GM10248 (cell line): Measurements from ENCODE around the gene YTHDF1.

Source experiments
- CTCF ChIA-PET: fragments of 300-600 bp; sonication (Branson Sonifier 250); formaldehyde crosslinking; extraction: SDS; loops from one replicate; lab custom pipeline; 2021; ENCODE audit warnings: antibody characterized with exemption; lab: Yijun Ruan, JAX
- POLR2A ChIA-PET: fragments of 350-650 bp; sonication (Branson Sonifier 250); formaldehyde crosslinking; extraction: SDS; loops from one replicate; lab custom pipeline; 2020; ENCODE audit warnings: antibody characterized with exemption; lab: Yijun Ruan, JAX
- DNase-seq: peaks from one replicate; pipeline ENCODE4 v3.0.0; 2012; ENCODE audit errors: extremely low spot score
- TF ChIP-seq, protein P1 (sequence below): IDR thresholded peaks from 2 replicates; pipeline ENCODE4 v1.5.1; 2012; ENCODE audit warnings: mild to moderate bottlenecking, low read depth; ENCODE audit errors: extremely low read depth, missing control alignments, control extremely low read depth

The YTHDF1 gene

DNA sequence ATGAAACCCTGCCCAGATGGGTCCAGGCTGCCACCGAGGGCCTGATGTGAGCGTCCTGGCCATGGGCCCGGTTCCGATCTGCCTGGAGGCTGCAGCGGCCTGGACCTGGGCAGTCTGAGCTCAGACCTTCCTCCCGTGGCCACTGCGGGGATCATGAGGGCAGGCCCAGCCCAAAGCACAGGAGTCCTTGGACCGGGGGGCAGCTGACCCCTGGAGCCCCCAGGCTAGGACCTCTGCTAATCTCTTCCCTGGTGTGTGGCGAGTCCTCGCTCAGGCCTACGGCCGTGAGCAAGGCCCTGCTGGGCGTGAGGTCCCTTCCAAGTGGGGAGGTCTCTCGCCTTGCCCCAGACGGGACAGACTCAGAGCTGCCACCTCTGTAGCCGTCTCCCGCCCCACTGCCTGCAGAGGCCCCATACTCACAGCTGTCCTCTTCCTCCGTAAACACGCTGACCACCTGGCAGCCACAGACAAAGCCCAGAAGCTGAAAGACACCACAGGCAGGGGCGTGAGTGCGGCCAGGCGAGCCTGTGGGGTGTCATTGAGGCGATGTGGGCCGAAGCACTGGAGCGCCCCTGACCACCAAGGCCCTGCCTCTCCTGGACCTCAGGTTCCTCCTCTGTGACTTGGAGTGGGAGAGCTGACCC, 27.8 kb upstream of the YTHDF1 start:
- no peak for DNase-seq
- ChIA-PET CTCF (interaction anchor here (0.9 kb wide), 1 partner anchor 21 kb away, joined by 3 read pairs; no protein-coding TSS in a partner anchor), POLR2A (no interaction called here)
- TF ChIP-seq, protein P1, sequence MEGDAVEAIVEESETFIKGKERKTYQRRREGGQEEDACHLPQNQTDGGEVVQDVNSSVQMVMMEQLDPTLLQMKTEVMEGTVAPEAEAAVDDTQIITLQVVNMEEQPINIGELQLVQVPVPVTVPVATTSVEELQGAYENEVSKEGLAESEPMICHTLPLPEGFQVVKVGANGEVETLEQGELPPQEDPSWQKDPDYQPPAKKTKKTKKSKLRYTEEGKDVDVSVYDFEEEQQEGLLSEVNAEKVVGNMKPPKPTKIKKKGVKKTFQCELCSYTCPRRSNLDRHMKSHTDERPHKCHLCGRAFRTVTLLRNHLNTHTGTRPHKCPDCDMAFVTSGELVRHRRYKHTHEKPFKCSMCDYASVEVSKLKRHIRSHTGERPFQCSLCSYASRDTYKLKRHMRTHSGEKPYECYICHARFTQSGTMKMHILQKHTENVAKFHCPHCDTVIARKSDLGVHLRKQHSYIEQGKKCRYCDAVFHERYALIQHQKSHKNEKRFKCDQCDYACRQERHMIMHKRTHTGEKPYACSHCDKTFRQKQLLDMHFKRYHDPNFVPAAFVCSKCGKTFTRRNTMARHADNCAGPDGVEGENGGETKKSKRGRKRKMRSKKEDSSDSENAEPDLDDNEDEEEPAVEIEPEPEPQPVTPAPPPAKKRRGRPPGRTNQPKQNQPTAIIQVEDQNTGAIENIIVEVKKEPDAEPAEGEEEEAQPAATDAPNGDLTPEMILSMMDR, result no peak

DNA sequence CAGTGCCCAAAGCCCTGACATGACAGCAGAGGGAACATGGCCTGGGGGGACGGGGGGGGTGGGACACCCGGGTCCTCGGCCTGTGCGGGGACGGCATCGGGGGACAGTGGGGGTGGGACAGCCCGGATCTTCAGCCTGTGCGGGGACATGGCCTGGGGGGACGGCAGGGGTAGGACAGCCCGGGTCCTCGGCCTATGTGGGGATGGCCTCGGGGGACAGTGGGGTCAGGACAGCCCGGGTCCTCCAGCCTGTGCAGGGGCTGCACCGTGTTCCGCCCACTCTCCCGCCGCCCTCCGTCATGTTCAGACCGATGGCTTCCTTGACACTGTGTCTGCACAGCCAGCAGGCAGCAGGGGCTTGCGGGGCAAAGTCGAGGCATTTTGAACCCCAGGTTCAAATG, 26.8 kb upstream of the YTHDF1 start:
- DNase-seq, result no peak
- CTCF ChIA-PET, result interaction anchor here (2.7 kb wide), 1 partner anchor 19 kb away, joined by 8 read pairs; no protein-coding TSS in a partner anchor
- POLR2A ChIA-PET, result no interaction called here
- TF ChIP-seq, protein P1, result no peak

DNA sequence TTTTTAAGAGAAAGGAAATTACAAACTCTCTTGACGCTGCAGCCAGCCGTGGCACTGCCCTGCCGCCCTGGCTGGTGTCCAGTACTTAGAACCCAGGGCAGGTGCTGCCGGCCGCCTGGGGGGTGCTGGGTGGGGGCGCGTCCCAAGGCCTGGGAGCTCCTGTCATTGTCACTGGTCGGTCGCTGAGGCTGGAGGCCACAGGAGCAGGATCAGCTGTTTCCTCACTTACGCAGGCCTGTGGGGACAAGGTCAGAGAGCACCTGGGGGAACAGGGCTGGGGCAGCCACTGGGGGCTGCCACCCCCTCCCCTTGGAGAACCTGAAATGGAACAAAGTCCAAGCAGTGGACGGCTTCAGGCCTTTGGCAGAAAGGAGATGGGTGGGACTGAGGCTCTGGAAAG, 25.3 kb upstream of the YTHDF1 start:
- ChIA-PET CTCF (interaction anchor here (2.7 kb wide), 1 partner anchor 18 kb away, joined by 8 read pairs; no protein-coding TSS in a partner anchor), POLR2A (no interaction called here)
- TF ChIP-seq, protein P1, result no peak
- DNase-seq, result no peak

DNA sequence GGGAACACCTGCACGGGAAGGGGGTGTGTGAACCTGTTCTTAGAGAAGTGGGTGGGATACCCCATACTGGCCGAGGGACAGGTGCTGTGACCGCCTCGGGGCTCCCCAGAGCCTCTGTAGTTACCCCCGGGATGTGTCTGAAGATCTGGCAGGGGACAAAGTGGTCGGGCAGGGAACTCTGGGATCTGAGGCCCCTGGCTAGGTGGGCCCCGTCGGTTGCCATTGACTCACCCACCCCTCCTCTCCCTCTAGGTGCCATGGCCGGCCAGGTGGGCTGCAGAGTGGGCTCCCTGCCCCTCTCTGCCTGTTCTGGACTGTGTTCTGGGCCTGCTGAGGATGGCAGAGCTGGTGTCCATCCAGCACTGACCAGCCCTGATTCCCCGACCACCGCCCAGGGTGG, 24.1 kb upstream of the YTHDF1 start:
- CTCF ChIA-PET, result no interaction called here

DNA sequence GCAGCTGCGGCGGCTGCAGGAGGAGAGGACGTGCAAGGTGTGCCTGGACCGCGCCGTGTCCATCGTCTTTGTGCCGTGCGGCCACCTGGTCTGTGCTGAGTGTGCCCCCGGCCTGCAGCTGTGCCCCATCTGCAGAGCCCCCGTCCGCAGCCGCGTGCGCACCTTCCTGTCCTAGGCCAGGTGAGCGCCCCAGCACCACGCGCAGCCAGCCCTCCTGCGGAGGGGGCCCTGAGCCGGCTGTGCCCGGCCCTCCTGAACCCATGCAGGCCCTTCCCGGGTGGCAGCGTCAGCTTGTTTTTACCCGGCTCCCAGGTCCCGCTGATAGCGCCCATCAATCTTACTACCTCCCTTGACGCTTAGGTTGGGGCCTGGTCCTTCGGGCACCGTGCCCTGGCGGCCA, 23.5 kb upstream of the YTHDF1 start:
- ChIA-PET CTCF (no interaction called here), POLR2A (no interaction called here)
- no peak for DNase-seq
- TF ChIP-seq, protein P1, result no peak

More for the DNA sequence above, 24.1 kb upstream of the YTHDF1 start:
- TF ChIP-seq, protein P1, result no peak
- POLR2A ChIA-PET, result no interaction called here
- no peak for DNase-seq

DNA sequence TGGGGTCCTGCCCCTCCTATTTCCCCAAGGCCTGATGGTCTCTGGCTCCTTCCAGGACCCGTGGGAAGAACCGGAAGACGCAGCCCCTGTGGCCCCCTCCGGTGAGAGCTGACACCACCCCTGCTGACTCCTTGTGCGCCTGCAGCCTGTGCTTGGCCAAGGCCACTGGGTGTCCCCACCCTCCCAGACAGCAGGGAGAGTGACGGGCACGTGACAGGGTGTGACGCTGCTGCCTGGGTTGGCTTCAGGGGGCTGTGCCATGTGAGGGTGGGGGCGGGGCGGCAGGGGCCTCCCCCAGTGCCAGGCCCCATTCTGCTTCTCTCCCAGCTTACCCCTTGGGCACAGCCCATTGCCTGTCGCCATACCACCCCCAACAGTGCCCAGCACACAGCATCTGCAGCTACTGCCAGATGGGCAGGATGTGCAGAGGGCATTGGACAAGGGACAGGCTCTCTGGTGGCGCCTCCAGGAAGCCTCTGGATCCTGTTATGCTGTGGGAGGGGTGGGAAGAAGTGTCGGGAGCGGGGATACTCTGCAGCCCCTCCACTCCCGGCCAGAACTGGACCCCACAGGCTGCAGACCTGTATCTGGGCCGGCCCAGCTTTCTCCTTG, 22.7 kb upstream of the YTHDF1 start:
- DNase-seq, result no peak
- CTCF ChIA-PET, result interaction anchor here (8.2 kb wide), 1 partner anchor 15 kb away, joined by 76 read pairs; no protein-coding TSS in a partner anchor
- POLR2A ChIA-PET, result no interaction called here
- TF ChIP-seq, protein P1, result no peak
